ENCODE data around the gene CPT1C.
"Not testable (repeated sequence)": the region's sequence is repeated elsewhere in the genome, so short reads cannot be mapped to it uniquely, and the experiment has no call there.

Gene CPT1C

GRCh38 chr19:49712397-49712859, 21.5 kb downstream of the CPT1C start:
- no peak for DNase-seq

- DNase-seq, result no peak
Observed at GRCh38 chr19:49713236-49713845, 22.4 kb downstream of the CPT1C start.

GRCh38 chr19:49716154-49716553, 25.2 kb downstream of the CPT1C start:
- DNase-seq, result no peak

- DNase-seq, result no peak
Observed at GRCh38 chr19:49718511-49718910, 27.6 kb downstream of the CPT1C start.

- no peak for DNase-seq
Observed at GRCh38 chr19:49718991-49719390, 28.1 kb downstream of the CPT1C start.

- not testable (repeated sequence) for DNase-seq
Observed at GRCh38 chr19:49719420-49719819, 28.5 kb downstream of the CPT1C start.

GRCh38 chr19:49727217-49728030, 36.5 kb downstream of the CPT1C start:
- no peak for DNase-seq

GRCh38 chr19:49730166-49730565, 39.2 kb downstream of the CPT1C start:
- no peak for DNase-seq

GRCh38 chr19:49738268-49738667, 47.4 kb downstream of the CPT1C start:
- DNase-seq, result no peak

- DNase-seq, result no peak
Observed at GRCh38 chr19:49739098-49739497, 48.2 kb downstream of the CPT1C start.

- no peak for DNase-seq
Observed at GRCh38 chr19:49739933-49740332, 49.0 kb downstream of the CPT1C start.

- DNase-seq, result no peak
Observed at GRCh38 chr19:49741210-49741844, 50.4 kb downstream of the CPT1C start.

- no peak for DNase-seq
Observed at GRCh38 chr19:49744946-49745381, 54.0 kb downstream of the CPT1C start.

GRCh38 chr19:49746206-49746958, 55.5 kb downstream of the CPT1C start:
- peak; percentile 75 for DNase-seq

GRCh38 chr19:49749055-49749716, 58.3 kb downstream of the CPT1C start:
- DNase-seq, result no peak

- no peak for DNase-seq
Observed at GRCh38 chr19:49749771-49750170, 58.9 kb downstream of the CPT1C start.

GRCh38 chr19:49752701-49753100, 61.8 kb downstream of the CPT1C start:
- DNase-seq, result no peak

- DNase-seq, result no peak
Observed at GRCh38 chr19:49755956-49756355, 65.0 kb downstream of the CPT1C start.

- DNase-seq, result no peak
Observed at GRCh38 chr19:49758292-49758691, 67.4 kb downstream of the CPT1C start.

- DNase-seq, result no peak
Observed at GRCh38 chr19:49761249-49761624, 70.3 kb downstream of the CPT1C start.

- peak; percentile 63 for DNase-seq
Observed at GRCh38 chr19:49761625-49762311, 70.9 kb downstream of the CPT1C start.

GRCh38 chr19:49763230-49763629, 72.3 kb downstream of the CPT1C start, which contains the start of gene TSKS:
Gene TSKS (minus strand): TSS chr19:49763306. CDS start chr19:49763247, 59 bp downstream.
- no peak for DNase-seq
